HG02973 (cell line): Measurements from ENCODE around the gene ESPNL.
"Not testable (repeated sequence)": the region's sequence is repeated elsewhere in the genome, so short reads cannot be mapped to it uniquely, and the experiment has no call there.

Experiments
- ATAC-seq: cut with Tn5 transposase; IDR thresholded peaks from one replicate; pipeline ENCODE4 v1.9.1; 2021; ENCODE audit warnings: moderate library complexity; ENCODE audit not compliant: unreplicated experiment

Gene ESPNL

GRCh38 chr2:238114331-238114841 is 14.2 kb downstream of the ESPNL start:
- ATAC-seq, result no peak

GRCh38 chr2:238114851-238115660 is 14.9 kb downstream of the ESPNL start:
- ATAC-seq, result no peak

GRCh38 chr2:238115709-238116108 is 15.6 kb downstream of the ESPNL start:
- ATAC-seq, result not testable (repeated sequence)

GRCh38 chr2:238116298-238117198 is 16.4 kb downstream of the ESPNL start:
- no peak for ATAC-seq

GRCh38 chr2:238117199-238118154 is 17.3 kb downstream of the ESPNL start:
- ATAC-seq, result no peak

GRCh38 chr2:238119756-238120462 is 19.8 kb downstream of the ESPNL start:
- no peak for ATAC-seq

GRCh38 chr2:238120463-238121298 is 20.5 kb downstream of the ESPNL start:
- ATAC-seq, result no peak

- ATAC-seq, result no peak
Observed at GRCh38 chr2:238121511-238122286, 21.6 kb downstream of the ESPNL start.

GRCh38 chr2:238122287-238123217 is 22.4 kb downstream of the ESPNL start:
- ATAC-seq, result no peak

- ATAC-seq, result no peak
Observed at GRCh38 chr2:238123218-238123971, 23.3 kb downstream of the ESPNL start.

- ATAC-seq, result no peak
Observed at GRCh38 chr2:238123991-238124470, 23.9 kb downstream of the ESPNL start.

GRCh38 chr2:238124488-238125126 is 24.5 kb downstream of the ESPNL start:
- ATAC-seq, result no peak

GRCh38 chr2:238125127-238125885 is 25.2 kb downstream of the ESPNL start:
- no peak for ATAC-seq

- ATAC-seq, result no peak
Observed at GRCh38 chr2:238126338-238126737, 26.2 kb downstream of the ESPNL start.

GRCh38 chr2:238126775-238127164 is 26.6 kb downstream of the ESPNL start:
- no peak for ATAC-seq
